DMS 273 (cell line): Measurements from ENCODE around the gene STX8.

Source experiments
- DNase-seq: peaks from one replicate; lab custom pipeline; 2025; ENCODE audit not compliant: unreplicated experiment; lab: John Stamatoyannopoulos, UW

STX8 gene

DNA sequence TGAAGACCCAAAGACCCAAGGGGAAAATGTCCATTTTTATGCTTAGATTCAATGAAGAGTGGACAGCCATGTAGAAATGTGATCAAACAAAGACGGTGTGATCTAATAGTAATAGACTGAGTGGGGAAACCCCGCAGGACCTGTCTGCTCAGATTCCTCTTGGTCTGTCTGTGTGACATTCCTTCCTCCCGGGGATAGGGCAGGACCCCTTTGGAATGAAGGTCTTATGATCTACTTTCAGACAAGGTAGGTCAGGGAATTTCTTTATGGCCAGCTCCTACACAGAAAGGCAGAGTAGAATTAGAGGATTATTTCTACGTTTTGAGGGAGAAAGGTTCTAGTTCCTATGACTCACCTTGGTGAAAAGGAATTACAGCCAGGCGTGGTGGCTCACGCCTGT lies 267.6 kb downstream of the STX8 start:
- DNase-seq = no peak

DNA sequence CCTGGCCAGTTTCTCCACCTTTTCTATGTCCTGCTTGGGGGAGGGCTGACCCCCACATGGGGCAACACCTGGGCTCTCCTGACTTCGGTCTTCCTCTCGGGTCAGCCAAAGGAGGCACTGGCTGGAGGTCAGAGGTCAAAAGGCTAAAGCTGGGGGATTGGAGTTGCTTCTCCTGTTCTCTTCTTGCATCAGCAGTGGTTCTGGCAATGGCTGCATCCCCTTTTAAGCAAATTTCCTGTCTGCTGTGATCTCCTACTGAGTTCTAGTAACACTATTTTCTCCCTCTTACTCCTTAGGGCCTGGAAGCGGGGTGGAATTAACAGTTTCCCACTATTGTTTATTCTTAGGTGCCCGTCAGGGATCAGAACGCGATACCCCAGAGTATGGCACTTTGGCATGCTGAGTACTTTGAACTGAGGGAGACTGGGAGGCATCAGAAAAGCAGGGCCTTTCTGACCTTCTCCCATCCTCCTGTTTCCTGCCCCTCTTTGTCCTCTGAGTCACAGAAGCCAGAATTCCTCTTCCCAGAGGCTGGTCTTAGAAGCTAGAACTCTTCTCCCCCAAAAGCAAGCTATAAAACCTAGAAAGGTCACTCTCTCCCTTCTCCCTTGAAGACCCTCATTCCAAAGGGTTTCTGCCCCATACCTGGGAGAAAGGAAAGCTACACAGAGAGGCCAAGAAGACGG lies 268.2 kb downstream of the STX8 start:
- no peak for DNase-seq

DNA sequence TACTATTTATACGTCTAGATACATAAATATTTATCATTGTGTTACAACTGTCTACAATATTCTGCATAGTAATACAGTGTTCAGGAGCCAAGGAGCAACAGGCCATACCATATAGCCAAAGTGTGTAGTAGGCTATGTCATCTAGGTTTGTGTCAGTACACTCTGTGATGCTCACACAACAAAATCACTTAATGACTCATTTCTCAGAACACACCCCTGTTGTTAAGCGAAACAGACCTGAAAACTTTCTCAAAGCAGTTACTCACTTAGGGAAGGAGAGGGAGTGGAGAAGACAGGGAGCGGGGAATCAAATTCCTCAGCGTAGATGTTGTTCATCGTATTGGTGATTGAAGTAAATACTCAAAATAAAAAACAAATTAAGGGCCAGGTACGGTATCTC lies 269.5 kb downstream of the STX8 start:
- no peak for DNase-seq

DNA sequence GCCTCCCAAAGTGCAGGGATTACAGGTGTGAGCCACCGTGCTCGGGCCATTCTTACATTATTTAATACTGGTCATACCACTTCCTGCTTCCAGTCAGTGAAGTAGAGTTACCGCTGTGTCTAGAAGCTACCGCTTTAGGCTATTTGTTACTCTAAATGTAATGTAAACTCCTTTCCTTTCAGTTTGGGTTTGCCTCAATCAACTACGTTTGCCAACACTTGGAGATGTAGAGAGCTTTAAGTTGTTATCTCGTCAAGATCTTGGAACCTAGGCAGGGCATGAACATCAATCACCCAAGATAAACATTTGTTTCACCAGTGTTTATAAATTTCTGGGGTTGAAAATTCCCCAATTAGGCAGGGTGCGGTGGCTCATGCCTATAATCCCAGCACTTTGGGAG lies 275.9 kb downstream of the STX8 start:
- no peak for DNase-seq

DNA sequence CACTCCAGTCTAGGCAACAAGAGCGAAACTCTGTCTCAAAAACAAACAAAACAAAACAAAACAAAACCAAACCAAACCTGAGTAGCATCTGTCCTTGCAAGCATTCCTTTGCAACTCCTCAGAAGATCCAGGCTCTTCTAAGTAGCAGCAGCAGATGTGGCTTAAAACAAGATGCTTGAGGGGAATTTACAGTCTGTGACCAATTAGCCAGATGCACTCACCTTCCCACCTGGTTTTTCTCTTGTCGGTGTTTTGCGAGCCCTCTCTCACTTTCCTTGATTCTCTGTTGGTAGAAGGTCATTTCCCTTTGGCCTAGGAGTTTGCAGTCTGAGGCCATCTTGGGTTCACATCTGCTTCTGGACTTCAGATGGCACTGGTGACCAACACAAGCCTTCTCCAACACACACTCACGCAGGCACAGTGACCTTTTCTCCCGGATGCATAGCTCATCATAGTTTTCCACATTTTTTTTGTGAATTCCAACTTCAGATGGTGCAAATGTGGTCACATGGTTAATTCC lies 276.8 kb downstream of the STX8 start:
- no peak for DNase-seq

DNA sequence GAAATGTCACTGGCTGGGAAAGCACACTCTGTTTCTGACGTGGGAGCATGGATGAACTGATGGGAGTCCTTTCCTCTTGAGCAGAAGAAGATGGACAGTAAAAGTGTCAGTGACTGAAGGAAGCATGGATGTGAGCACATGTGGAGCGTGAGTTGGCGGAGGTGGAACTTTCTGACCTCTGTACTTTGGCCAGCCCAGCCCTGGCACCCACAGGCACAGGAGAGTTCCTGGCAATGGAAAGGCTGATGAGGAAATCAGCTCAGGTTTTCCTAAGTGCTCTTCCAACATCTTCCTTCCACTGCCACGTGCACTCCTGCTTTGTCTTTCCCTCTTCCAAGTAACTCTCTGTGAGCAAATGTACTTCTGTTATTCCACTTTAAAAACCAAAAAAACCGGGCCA lies 277.5 kb downstream of the STX8 start:
- DNase-seq = no peak

DNA sequence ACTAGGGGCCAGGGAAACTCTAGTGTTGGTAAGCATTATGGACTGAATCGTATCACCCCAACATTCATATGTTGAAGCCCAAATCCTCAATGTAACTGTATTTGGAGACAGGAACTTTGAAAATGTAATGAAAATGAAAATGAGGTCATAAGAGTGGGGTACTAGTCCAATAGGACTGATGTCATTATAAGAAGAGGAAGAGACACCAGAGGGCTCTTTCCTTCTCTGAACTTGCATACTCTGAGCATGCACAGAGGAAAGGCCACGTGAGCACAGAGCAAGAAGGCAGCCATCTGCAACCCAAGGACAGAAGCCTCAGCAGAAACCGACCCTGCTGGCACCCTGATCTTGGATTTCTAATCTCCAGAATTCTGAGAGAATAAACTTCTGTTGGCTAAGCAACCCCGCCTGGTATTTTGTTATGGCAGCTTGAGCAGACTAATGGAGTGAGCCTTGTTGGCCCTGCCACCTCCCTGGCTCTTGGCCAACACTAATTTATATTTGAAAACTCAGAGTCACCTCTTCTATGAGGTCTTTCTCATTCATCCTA lies 280.9 kb downstream of the STX8 start:
- DNase-seq = no peak

DNA sequence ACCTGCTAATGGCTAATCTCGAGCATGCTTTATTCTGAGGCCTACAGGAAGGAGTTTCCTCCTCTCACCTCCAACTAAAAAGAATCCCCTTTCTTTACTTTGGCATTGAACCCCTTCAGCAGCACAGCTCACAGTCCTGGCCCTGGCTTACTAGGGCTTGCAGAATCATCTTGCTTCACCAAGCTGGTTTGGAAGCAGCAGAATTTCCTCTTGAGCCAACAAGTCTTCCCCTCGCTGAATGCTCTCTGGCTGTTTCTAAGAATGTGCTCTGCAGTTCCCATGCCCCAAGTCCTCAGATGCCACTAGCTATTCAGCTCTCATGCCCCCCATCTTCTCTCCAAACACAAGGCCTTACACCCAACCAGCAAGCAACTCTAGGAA lies 283.1 kb downstream of the STX8 start:
- DNase-seq = no peak

DNA sequence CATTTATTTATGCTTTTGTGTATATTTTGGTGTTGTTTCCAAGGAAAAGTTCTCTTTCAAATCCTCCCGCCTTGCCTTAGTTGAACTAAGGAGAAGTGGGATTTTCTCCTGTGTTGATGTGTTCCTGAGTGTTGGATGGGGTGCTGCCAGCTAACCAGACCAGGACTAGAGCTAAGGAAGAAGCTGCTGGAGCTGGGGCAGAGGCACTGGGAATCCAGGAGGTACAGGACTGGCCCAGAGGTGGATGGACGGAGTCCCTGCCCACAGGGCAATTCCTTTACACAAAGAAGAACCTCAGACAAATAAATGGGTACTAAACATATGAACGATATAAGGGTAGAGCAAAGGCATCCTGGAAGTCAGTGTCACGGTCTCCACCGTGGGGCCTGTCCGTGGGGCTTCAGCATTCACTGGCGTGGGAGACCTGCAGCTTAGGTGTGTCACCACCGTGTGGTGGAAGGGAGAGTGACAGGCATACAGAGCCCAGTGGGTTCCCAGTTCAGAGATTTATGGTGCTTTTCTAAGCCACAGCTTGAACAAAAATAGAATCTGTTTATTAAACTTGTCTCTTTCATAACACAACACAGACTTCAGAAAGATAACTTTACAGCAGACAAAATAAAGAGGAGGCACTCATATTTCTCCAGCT lies 283.6 kb downstream of the STX8 start:
- DNase-seq = peak; percentile 37

DNA sequence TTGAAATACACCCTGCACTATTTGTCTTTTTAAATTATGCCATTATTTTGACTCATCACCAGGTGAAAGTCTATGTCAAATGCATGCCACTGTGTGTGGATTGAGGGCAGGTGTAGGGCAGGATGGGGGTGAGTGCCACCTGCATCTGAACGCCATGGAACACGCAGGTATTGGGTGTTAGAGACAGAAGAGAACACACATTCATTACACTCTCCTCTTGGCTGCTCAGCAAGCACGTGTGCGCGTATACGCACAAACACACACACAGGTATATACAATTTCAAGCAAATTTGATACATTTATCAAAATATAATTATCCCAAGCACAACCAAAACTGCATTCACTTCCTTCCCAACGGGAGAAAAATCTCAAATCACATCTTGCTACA lies 285.4 kb downstream of the STX8 start:
- DNase-seq = no peak

DNA sequence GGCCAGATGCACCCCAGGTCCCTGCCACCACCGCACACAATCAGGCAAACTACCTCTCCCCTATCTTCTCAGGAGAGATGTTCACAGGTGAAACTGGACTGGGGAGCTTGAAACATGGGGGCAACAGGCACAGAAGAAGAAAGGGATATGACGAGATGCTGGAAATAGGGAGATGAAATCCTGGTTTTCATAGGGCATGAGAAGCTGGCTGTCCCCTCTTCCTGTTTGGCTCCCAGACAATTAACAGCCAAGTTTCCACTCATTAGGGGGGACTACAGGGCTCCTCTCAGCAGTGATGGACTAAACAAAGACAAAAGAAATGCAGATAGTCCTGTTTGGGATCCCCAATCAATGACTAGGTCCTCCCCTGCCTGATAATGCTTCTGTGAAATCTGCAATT lies 288.3 kb downstream of the STX8 start:
- DNase-seq = no peak

DNA sequence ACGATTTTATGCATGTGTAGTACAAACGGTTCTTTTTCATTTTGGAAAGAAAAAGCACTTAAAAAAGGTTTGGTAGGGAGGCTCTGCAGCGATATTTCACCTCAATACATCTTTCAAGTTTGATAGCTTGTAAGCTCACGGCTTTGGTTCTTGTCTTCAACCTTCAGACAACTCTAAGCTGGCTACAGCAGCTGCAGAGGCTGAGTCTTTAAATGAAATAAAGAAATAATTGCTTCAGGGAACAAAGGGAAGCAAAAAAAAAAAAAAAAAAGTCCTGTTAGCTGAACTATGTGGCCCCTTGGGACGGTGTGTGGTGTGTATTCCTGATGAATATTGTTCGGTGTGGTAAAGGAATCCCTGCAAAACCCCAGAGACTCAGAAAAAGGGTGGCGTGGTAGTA lies 289.2 kb downstream of the STX8 start:
- DNase-seq = no peak

DNA sequence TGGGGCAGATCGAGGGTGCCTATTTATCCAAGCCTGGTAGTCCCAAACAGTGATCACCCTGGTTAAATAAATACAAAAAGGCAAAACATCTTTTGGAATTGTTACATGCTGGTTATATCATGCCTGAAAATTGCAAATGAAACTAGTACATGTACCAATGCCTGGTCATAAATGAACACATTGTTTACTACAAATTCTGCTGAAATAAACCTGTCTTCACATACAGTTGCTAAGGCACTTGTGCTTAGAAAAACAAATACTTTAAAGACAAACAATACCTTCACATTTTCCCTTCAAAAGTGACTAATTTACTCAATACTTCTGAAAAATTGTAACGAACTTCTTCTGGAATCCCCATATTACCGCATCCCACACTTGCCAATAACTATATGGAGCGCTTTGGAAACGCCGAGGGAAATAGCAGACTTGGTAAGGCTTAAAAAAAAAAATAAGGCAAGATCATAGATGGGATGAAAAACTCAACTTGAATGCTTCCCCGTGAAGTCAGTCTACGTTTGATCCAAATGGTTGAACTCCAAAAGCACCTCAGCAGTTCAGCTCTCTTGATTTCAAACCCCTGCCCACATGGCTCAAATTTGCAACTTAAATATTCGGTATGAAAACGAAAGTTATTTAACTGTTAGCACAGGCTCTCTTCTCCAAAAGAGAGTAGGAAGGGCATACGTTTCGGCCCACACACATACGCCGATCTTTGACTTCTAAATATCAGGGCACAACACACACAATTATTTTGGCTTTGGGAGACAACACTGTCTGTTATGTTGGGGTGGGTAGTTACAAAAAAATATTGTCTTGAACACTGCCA lies 289.8 kb downstream of the STX8 start:
- DNase-seq = no peak

DNA sequence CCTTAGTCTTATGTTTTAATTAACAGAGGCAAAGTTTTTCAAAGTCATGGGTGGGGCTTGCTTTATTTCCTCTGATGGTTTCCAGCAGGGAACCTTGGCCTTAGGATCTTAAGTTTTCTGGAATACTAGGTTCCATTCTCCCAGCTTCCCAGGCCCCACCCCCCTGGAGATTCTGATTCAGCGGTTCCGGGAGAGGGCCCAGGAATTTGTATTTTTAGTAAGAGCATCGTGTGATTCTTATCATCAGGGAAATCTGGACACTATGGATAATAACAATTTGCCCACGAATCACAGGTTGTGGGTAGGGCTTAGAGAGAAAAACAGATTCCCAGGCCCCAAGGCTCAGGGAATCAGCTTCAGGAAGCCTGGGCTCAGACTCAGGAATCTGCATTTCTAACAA lies 290.7 kb downstream of the STX8 start:
- DNase-seq = no peak

DNA sequence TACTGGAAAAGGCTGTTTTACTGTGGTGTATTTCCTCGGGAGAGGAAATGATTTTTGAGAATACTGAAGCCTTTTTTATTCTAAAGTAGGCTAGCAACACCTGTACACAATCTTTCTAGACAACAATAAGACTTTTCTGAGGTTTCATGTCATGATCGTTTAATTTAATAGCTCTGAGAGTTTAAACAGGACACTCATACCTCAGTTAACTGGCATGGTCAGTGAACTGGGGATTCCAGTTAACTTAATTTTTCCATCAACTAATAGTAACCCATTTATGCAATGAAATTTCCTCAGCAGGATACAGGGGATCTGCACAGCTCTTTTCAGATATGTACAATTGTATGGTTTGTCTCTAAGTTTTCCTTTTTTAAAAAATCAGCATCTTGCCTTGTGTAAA lies 291.7 kb downstream of the STX8 start:
- no peak for DNase-seq

DNA sequence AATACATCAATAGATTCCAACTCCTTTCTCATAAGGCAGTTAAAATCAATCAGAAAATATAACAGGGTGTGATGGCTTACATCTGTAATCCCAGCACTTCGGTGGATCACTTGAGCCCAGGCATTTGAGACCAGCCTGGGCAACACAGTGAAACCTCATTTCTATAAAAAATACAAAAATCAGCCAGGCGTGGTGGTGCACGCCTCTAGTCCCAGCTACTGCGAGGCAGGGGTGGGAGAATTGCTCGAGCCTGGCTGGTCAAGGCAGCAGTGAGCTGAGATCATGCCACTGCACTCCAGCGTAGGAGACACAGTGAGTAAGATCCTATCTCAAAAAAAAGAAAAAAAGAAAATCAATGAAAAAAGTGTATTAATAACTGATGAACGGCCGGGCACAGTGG lies 295.7 kb downstream of the STX8 start:
- no peak for DNase-seq

DNA sequence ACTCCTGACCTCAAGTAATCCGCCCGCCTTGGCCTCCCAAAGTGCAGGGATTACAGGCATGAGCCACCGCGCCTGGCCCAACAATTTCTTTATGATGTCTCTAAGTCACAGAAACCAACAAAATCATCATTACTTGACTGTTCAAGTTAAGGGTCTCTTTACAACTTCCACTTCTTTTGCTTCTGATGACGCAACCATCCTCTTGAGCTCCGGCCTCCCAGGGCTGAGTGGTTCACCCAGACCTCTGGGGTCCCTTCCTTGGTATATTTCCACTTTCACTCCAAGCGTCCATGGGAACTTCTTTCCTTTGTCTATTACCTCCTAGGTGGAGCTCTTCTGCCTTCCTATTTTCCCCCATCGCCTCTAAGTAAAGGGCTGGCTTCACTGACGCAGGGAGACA lies 300.6 kb downstream of the STX8 start:
- DNase-seq = no peak

DNA sequence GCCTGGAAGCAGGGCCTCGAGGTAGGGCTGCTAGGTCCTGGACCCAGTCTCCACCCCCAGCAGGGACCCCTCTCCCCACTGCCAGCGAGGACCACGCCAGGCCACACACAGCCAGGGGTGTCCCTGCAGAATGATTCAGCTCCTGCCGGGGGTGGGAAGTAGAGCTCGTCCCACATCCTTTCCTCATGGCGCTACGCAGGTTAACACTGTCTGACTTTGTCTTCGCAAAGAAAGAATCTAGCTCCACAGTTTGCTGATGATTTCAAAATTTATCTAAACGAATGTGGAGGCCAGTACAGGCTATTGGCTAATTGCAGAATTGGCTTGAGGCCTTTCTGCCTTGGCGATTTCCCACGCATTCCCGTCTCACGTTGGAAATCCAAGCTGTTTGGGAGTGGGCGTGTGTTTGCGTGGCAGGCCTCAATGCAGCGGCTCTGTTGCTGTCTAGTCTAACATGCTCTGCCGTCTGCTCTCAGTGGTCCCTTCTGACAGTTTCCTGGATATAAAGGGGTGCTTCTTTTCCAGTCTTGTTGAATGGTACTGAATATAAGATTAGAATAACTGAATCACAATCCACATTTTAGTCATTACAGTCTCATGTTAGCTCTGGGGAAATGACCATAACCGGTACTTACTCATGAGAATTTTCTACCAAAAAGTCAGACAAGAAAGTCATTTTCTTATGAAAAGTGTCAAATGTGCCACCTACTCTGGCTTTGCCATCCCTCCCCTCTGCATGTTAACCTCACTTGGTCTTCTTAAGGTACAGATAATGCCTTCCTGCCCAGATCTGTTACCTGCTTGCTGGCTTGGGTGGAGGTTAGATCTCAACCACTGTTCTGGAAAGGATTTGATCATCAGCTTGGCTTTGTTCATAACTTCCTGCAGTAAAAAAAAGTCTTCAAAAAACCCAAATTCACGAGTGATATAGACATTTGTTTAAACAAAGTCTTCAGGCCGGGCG lies 301.9 kb downstream of the STX8 start:
- DNase-seq = no peak

DNA sequence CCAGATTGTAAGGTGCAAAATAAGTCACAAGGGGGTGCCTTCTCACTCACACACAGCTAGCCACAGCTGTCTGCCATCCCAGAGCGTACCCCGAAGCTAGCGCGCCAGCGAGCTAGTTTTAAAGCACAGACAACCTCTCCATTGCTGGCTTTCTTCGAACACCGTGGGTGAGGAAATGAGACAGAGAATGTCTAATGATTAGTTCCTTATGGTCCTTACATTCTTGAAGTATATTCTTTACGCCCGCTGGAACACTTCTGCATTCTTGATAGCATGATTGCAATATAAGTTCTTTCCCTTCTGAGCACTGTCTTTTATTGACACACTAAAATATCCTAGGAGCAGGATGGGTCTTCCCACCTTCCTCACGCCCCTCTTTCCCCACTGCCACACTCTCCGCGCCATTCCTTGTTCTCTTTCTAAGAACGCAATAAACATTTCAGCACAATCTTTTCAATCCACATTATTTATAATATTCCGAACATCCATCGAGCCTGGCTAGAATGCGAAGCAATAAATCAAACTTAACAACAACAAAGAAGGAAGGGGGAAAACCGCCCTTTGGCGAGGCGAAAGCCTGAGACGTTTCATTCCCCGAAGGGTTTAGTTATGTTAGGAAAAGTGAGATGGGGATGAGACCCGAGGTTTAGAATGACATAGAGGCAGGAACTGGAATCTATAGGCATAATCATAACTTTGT lies 303.0 kb downstream of the STX8 start:
- DNase-seq = no peak

DNA sequence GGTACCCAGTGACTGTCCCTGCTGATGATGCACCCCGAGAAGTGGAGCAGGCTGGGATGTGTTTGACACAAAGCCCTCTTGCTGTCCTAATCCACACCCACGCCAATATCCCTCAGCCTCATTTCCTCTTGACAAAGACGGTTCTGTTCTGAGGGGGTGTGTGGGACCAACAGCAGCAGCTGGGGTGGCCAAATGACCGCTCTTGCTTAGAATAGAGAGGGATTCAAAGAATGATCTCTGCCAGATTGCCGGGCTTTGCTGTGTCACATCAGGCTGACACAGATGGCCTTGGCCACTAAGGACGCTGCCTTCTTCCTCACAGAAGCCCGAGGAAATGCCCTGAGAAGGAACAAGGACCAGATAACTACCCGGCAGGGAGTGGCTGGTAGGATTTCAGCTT lies 303.6 kb downstream of the STX8 start:
- DNase-seq = no peak
